SKM-1 treated with dmso at 0.1 percent for 144 hours (cell line): ENCODE results near the gene LEF1.

Experiments used
- DNase-seq: peaks from one replicate; lab custom pipeline; 2025; ENCODE audit not compliant: unreplicated experiment; lab: John Stamatoyannopoulos, UW

LEF1 gene

GRCh38 chr4:108114503-108114902 is 54.2 kb downstream of the LEF1 start:
- DNase-seq = no peak

- DNase-seq = no peak
Observed at GRCh38 chr4:108113229-108113628, 55.5 kb downstream of the LEF1 start.

- no peak for DNase-seq
Observed at GRCh38 chr4:108111781-108112180, 57.0 kb downstream of the LEF1 start.

GRCh38 chr4:108110450-108110849 is 58.3 kb downstream of the LEF1 start:
- DNase-seq = no peak

GRCh38 chr4:108109997-108110416 is 58.7 kb downstream of the LEF1 start:
- no peak for DNase-seq

- no peak for DNase-seq
Observed at GRCh38 chr4:108109111-108109510, 59.6 kb downstream of the LEF1 start.

GRCh38 chr4:108107729-108108382 is 60.9 kb downstream of the LEF1 start:
- DNase-seq = no peak

- no peak for DNase-seq
Observed at GRCh38 chr4:108107101-108107500, 61.6 kb downstream of the LEF1 start.

GRCh38 chr4:108106186-108106585 is 62.5 kb downstream of the LEF1 start:
- no peak for DNase-seq

GRCh38 chr4:108103099-108103862 is 65.5 kb downstream of the LEF1 start:
- no peak for DNase-seq

GRCh38 chr4:108100827-108101226 is 67.9 kb downstream of the LEF1 start:
- DNase-seq = no peak

GRCh38 chr4:108099838-108100237 is 68.9 kb downstream of the LEF1 start:
- DNase-seq = no peak

GRCh38 chr4:108097990-108098553 is 70.7 kb downstream of the LEF1 start:
- DNase-seq = no peak

GRCh38 chr4:108094923-108095482 is 73.7 kb downstream of the LEF1 start:
- no peak for DNase-seq

- no peak for DNase-seq
Observed at GRCh38 chr4:108094131-108094530, 74.6 kb downstream of the LEF1 start.

GRCh38 chr4:108092288-108092687 is 76.4 kb downstream of the LEF1 start:
- no peak for DNase-seq

GRCh38 chr4:108087293-108087967 is 81.3 kb downstream of the LEF1 start:
- no peak for DNase-seq

GRCh38 chr4:108081256-108081655 is 87.5 kb downstream of the LEF1 start:
- no peak for DNase-seq

- DNase-seq = no peak
Observed at GRCh38 chr4:108080747-108081146, 88.0 kb downstream of the LEF1 start.

- DNase-seq = no peak
Observed at GRCh38 chr4:108078024-108078733, 90.6 kb downstream of the LEF1 start.

GRCh38 chr4:108072300-108072699 is 96.4 kb downstream of the LEF1 start:
- DNase-seq = no peak
